CD4-positive, alpha-beta T cell treated with Interleukin-10 for 1 hour (primary cell): ENCODE measurements around the gene FGF18.

Experiments
- DNase-seq: peaks from one replicate; pipeline ENCODE4 v3.0.0-alpha.2; 2020

The FGF18 gene

GRCh38 chr5:171506951-171507350 is 87.5 kb downstream of the FGF18 start:
- no peak for DNase-seq
